T-helper 1 cell treated with Interleukin-12 subunit alpha and Interleukin-12 subunit beta and Interleukin-4 antibody, amounts not matched to agents 30 μg/mL and 1 μg/mL, for 36 hours (primary cell): ENCODE data around the gene FRMD1.

Experiments used
- H3K27ac Mint-ChIP-seq: one replicate; pipeline ENCODE4 v1.8.0; 2021; ENCODE audit warnings: mild to moderate bottlenecking, mixed read lengths
- H3K27me3 Mint-ChIP-seq: one replicate; pipeline ENCODE4 v1.8.0; 2021; ENCODE audit warnings: low read depth, mixed read lengths
- H3K36me3 Mint-ChIP-seq: one replicate; pipeline ENCODE4 v1.8.0; 2021; ENCODE audit warnings: low read depth, mixed read lengths
- H3K4me1 Mint-ChIP-seq: one replicate; pipeline ENCODE4 v1.8.0; 2021; ENCODE audit warnings: low read depth, mixed read lengths
- H3K4me3 Mint-ChIP-seq: one replicate; pipeline ENCODE4 v1.8.0; 2021; ENCODE audit warnings: mild to moderate bottlenecking, moderate library complexity, mixed read lengths
- H3K9me3 Mint-ChIP-seq: one replicate; pipeline ENCODE4 v1.8.0; 2021; ENCODE audit warnings: mixed read lengths

The FRMD1 gene

DNA sequence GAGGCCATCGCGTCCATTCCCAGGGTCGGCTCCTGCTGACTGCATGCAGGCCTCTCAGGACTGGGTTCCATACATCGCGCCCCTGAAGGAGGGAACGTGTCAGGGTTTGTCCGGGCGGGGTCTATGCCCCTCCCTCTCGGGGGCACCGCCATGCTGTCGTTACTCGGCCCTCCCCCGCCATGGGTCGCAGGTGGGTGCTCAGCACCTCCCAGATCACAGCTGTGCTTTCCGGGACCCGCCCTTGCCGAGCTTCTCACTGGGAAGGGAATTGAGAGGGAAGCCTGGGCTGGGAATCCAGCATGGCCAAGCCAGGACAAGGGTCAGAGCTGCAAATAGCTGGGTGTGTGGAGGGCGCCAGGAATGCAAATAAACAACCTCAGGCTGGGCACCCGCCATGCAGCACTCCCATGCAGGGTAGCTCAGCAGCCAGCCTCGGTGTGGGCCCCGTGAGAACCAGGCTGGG is at the start of gene FRMD1:
Gene FRMD1 (minus strand): TSS at position 270 of the 463 bp plus-strand sequence. CDS start 118 bp downstream, at position 152.
- Mint-ChIP-seq H3K4me3 (no peak within 1 kb of the TSS), H3K27ac (no peak within 1 kb of the TSS), H3K36me3 (no peaks in the 10 kb centered on the region), H3K4me1 (no peaks in the 10 kb centered on the region), H3K9me3 (no peaks in the 10 kb centered on the region), H3K27me3 (no peaks in the 10 kb centered on the region)

DNA sequence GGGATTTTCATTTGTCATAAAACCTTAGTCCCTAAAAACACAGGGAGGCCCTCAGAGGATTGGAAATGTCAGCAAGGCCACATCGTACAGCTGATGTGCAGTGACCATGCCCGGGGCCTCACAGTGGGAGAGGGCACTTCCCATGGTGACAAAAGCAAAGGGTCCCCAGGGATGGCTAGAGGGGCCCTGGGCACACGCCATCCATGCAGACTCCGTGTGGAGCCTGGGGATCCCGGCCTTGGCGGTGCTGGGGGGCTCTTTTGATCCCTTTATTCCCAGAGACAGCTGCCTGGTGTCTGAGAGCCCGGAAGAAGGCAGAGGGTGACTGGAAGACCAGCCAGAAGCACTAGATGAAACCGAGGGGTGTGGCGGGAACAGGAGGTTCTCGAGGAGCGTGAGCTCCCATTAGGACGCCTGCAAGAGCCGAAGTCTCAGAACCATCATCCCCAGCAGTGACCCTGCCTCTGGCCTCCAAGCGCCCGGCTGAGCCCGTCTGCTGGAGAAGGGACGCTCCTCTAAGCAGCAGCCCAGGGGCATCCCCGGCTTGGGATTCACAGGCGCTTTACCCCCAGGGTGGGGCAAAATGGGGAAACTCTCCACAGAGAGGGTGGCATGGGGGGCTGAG is 49.1 kb upstream of the FRMD1 start:
- Mint-ChIP-seq H3K4me1 (no peaks in the 10 kb centered on the region), H3K9me3 (peaks cover under 1% of the 10 kb centered on the region)

DNA sequence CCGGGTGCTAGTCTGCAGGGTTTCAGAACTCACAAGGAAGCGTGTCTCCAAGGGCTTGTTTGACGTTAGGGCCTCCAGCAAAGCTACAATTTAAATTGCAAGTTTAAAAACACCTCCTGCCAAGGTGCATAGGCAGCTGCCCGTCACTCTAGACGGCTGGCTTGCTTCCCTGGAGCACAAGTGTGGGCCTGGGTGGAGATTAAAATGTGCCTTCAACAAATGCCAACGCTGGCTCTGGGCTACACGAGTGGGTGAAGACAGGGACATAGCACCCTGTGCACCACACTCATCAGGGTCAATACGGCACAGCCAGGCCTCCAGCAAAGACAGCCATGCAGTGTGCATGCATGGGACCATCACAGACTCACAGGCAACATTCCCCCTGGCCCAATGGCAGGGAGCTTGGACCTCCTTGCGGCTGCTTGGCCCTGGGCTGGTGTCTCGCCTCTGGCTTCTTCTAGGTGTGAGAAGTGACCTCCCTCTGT is 48.4 kb upstream of the FRMD1 start:
- peaks cover 6% of the 10 kb centered on the region for H3K9me3 Mint-ChIP-seq
- H3K36me3 Mint-ChIP-seq: no peaks in the 10 kb centered on the region
- no peak overlapping the region for H3K27ac Mint-ChIP-seq
- peaks cover 11% of the 10 kb centered on the region for H3K27me3 Mint-ChIP-seq
- H3K4me3 Mint-ChIP-seq: no peak overlapping the region
- H3K4me1 Mint-ChIP-seq: no peaks in the 10 kb centered on the region

More for the DNA sequence above, 49.1 kb upstream of the FRMD1 start:
- H3K4me3 Mint-ChIP-seq: no peak overlapping the region
- H3K27me3 Mint-ChIP-seq: peaks cover 11% of the 10 kb centered on the region
- no peaks in the 10 kb centered on the region for H3K36me3 Mint-ChIP-seq
- H3K27ac Mint-ChIP-seq: no peak overlapping the region

DNA sequence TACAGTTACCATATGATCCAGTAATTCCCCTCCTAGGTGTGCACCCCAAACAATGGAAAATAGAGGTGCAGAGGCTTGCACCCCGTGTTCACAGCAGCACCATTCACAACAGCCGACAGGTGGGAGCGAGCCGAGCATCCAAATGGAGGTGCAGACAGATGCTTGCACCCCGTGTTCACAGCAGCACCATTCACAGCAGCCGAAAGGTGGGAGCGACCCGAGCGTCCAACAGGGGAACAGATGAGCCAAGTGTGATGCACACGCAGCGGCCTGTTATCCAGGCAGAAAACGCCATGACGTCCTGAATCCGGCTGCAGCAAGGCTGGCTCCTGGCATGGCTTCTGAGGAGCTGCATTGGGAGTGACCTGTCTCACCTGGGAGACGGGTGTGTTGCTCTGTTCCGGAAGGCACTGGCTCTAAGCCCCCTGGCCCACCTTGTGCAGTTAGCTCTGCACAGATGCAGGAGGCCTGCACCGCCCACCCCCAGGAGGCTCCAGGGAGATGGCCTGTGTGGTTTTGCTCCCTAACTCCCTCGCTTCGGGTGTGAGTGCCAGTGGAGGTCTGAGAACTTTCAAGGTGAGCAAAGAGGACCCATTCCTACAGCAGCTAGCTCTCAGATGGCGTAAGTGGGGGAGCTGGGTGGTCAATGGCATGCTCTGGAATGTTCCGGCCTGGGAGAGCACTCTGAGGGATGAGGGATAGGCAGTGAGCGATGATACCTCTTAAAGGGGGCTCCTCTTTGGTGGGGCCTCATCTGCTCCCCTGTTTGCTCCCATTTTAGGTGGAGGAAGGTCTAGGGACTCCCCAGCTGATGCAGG is 47.8 kb upstream of the FRMD1 start:
- H3K4me1 Mint-ChIP-seq: no peaks in the 10 kb centered on the region
- H3K27ac Mint-ChIP-seq: no peak overlapping the region

DNA sequence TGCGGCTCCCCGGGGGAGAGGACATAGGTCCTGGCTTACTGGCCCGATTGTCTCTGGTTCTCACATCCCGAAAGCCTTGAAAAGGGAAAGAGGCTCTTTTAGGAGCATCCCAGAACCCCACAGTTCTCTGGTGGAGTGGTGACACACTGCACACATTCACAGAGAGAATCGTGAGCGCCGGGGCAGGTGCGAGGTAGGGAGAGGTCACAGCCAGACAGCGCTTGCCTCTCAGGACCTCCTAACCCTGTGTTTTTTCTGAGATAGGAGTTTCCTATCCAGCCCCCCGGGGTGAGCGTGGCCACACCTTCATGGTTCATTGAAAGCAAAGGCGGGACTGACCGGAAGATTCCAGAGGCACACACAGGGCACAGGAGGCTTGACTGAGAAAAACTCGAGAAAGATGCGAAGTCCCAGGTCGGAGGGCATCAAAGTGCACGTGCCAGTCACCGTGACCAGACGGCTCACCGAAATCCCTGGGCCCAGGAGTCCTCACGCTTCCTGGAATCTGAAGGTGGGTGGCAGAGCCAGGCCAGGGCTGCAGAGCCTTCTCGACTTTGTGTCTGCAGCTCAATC is 46.5 kb upstream of the FRMD1 start:
- no peaks in the 10 kb centered on the region for H3K36me3 Mint-ChIP-seq
- H3K4me1 Mint-ChIP-seq: no peaks in the 10 kb centered on the region
- no peaks in the 10 kb centered on the region for H3K27me3 Mint-ChIP-seq
- no peak overlapping the region for H3K4me3 Mint-ChIP-seq
- peaks cover 6% of the 10 kb centered on the region for H3K9me3 Mint-ChIP-seq
- no peak overlapping the region for H3K27ac Mint-ChIP-seq

More for the DNA sequence above, 47.8 kb upstream of the FRMD1 start:
- Mint-ChIP-seq H3K9me3 (peaks cover 6% of the 10 kb centered on the region), H3K36me3 (no peaks in the 10 kb centered on the region), H3K27me3 (peaks cover 7% of the 10 kb centered on the region), H3K4me3 (no peak overlapping the region)

DNA sequence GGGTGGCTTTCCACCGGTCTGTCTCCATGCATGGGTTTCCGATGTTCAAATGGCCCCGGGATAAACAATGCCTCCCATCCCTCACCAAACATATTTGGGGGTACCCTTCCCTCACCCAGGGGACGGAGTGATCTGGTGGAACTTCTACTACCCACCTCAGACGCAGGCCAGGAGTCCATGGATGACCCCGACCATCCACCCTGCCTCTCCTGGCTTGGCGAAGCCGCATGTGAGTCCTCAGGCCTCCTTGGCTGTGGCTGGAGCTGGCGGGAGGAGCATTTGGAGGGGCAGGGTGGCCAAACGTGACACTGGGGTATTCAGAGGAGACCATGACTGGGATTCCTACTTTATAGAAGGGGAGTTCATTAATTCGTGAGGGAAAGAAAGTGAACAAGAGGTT is 45.9 kb upstream of the FRMD1 start:
- peaks cover 6% of the 10 kb centered on the region for H3K9me3 Mint-ChIP-seq
- H3K4me1 Mint-ChIP-seq: no peaks in the 10 kb centered on the region
- no peaks in the 10 kb centered on the region for H3K36me3 Mint-ChIP-seq
- H3K27me3 Mint-ChIP-seq: no peaks in the 10 kb centered on the region
- no peak overlapping the region for H3K4me3 Mint-ChIP-seq
- H3K27ac Mint-ChIP-seq: no peak overlapping the region

DNA sequence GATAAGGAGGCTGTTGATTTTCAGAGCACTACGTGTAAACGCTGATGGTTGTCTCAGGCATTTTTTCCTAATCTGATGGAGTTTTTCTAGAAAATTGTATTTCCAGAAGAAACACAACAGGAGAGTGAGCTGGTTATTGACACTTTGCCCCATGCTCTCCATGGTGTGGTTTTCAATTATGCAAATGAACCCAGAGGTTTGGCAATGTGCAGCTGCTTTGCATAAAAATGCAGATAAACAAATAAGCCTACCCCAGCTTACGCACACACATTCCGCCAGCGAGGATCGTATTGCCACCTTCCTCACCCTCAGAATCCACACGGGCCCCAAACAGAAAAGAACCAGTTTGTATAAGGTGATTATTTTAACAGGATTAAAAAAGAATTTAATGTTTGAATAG is 45.1 kb upstream of the FRMD1 start:
- H3K27me3 Mint-ChIP-seq: no peaks in the 10 kb centered on the region
- peaks cover 6% of the 10 kb centered on the region for H3K9me3 Mint-ChIP-seq
- H3K4me3 Mint-ChIP-seq: no peak overlapping the region
- H3K4me1 Mint-ChIP-seq: no peaks in the 10 kb centered on the region
- H3K36me3 Mint-ChIP-seq: no peaks in the 10 kb centered on the region
- H3K27ac Mint-ChIP-seq: no peak overlapping the region

DNA sequence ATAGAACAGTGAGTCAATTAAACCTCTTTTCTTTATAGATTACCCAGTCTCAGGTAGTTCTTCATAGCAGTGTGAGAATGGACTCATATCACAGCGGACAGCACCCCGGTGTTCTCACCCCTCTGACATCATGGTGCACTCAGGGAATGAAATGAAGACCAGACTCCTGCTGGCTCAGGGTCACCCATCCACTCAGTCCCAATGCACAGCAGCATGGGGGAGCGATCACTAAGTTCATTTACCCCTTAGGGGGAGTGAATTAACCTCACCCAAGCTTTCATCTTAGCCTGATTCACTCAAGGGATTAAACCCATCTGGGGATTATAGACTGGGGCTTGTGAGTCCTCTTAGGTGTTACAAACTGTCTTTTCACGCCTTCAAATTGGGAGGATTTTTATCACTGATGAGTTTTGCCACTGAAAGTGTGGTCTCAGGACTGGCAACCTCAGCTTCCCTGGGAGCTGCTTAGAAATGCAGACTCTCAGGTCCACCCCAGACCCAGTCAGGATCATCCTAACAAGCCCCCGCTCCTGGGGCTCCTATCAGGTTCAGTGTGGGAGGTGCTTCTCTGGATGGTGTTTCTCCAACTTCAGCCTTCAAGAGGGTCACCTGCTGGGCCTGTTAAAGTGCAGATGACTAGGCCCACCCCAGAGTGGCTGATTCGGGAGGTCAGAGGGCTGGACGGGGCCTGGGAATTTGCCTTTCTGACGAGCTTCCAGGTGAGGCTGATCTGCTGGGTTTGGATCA is 44.3 kb upstream of the FRMD1 start:
- H3K27ac Mint-ChIP-seq: no peak overlapping the region
- peaks cover 6% of the 10 kb centered on the region for H3K9me3 Mint-ChIP-seq
- H3K36me3 Mint-ChIP-seq: no peaks in the 10 kb centered on the region
- H3K4me3 Mint-ChIP-seq: no peak overlapping the region
- H3K27me3 Mint-ChIP-seq: no peaks in the 10 kb centered on the region
- no peaks in the 10 kb centered on the region for H3K4me1 Mint-ChIP-seq

DNA sequence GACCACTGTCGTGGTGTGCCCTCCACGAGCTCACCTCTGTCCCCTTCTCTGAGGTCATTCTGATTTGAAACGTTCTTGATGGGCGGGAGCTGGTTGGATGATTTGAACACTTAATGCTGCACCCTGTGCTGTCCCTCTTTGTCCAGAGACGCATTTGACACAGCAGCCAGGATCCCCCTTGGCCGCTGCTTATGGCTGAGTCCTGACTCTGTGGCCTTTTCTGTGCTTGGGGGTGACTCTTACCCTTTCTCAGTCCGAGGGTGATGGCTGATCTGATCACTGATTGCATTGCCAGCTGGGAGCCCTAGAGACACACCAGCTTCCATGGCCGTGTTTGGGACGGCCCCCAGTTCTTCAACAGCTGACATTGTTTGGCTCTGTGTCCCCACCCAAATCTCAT is 43.5 kb upstream of the FRMD1 start:
- no peak overlapping the region for H3K4me3 Mint-ChIP-seq
- no peak overlapping the region for H3K27ac Mint-ChIP-seq
- H3K36me3 Mint-ChIP-seq: no peaks in the 10 kb centered on the region
- H3K4me1 Mint-ChIP-seq: no peaks in the 10 kb centered on the region
- no peaks in the 10 kb centered on the region for H3K27me3 Mint-ChIP-seq
- peaks cover 6% of the 10 kb centered on the region for H3K9me3 Mint-ChIP-seq

DNA sequence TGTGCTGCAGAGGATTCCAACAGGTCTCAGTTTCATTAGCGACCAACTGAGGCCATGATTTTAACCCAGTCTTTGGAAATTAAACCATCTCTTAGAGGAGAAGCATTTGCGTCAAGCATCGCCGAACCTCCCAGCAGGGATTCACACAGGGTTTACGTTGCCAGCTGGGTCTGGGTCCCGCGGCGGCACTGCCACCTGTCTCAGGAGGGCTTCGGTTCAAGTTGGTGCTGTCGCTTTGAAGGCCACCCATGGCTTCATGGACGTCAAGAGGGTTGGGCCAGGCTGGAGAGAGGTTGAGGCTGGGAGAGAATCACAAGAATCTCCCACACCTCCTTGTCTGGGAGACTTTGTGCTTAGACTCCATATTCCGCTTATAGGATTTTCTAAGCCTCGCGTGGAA is 43.0 kb upstream of the FRMD1 start:
- no peaks in the 10 kb centered on the region for H3K36me3 Mint-ChIP-seq
- no peaks in the 10 kb centered on the region for H3K4me1 Mint-ChIP-seq
- no peaks in the 10 kb centered on the region for H3K27me3 Mint-ChIP-seq
- peaks cover 6% of the 10 kb centered on the region for H3K9me3 Mint-ChIP-seq
- no peak overlapping the region for H3K27ac Mint-ChIP-seq
- no peak overlapping the region for H3K4me3 Mint-ChIP-seq

DNA sequence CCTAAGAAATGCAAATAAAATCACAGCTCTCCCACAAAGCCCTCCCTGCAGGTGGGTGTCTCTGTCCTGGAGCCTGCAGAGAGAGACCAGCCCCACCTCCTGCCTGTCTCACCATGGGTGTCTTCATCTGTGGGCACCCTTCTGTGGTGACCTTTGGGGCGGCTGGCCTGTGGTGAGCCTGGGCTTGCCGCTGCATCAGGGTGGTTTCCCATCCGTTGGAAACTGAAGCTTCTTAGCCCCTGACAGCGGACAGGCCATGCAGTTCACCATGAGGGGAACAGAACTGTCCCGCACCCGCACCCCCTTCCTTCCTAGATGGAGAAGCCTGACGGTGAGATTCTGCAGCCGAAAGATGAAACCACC is 42.3 kb upstream of the FRMD1 start:
- Mint-ChIP-seq H3K4me1 (no peaks in the 10 kb centered on the region), H3K27me3 (no peaks in the 10 kb centered on the region)

DNA sequence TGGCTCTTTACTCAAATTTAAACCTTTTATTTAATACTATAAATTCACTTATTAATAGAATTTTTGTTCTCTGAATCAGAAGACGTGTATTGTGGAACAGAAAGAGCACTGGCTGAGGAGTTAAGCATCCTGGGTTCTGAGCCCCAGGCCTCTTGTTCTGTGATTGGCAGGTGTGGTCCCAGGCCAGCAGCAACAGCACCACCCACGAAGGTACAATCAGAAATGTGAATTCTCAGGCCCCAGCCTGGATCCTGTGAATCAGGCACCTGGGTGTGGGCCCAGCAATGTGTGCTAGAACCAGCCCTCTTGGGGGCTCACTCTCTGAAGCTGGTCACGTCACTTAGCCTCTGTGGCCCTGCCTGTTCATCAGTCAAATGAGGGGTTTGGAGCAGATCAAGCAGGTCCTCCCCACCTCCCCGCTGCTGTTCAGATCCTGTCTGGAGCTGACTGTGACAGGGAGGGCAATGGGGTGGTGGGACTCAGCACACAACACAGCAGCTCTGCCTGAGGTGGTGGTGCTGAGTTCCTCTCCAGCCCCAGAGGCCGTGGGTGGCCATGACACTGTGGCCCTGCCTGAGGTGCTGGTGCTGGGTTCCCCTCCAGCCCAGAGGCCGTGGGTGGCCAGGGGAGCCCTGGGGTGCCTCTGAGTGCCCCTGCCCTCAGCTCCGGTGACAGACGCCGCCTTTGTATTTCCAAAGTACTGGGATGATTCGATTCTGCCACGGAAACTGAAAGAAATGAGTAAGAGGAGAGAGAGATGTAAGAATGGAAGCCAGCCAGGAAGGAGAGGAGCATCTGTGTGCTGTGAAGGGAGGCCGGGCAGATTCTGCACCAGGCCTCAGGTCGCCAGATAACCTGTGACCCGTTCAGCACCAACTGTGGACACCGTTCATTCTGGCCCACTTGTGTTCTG is 41.6 kb upstream of the FRMD1 start:
- no peak overlapping the region for H3K4me3 Mint-ChIP-seq
- peaks cover 6% of the 10 kb centered on the region for H3K9me3 Mint-ChIP-seq
- H3K36me3 Mint-ChIP-seq: no peaks in the 10 kb centered on the region
- H3K4me1 Mint-ChIP-seq: no peaks in the 10 kb centered on the region
- H3K27ac Mint-ChIP-seq: no peak overlapping the region
- H3K27me3 Mint-ChIP-seq: no peaks in the 10 kb centered on the region

More for the DNA sequence above, 42.3 kb upstream of the FRMD1 start:
- no peak overlapping the region for H3K27ac Mint-ChIP-seq
- H3K9me3 Mint-ChIP-seq: peaks cover 6% of the 10 kb centered on the region
- H3K4me3 Mint-ChIP-seq: no peak overlapping the region
- H3K36me3 Mint-ChIP-seq: no peaks in the 10 kb centered on the region

DNA sequence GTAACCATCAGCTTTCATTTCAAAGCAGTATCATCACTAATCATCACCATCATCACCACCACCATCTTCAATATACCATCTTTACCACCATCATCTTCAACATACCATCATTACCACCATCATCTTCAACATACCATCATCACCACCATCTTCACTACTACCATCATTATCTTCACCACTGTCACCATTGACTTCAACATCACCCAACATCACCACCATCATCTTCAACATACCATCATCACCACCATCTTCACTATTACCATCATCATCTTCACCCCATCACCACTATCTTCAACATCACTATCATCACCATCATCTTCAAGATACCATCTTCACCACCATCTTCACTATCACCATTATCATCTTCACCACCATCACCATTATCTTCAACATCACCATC is 40.5 kb upstream of the FRMD1 start:
- Mint-ChIP-seq H3K27me3 (no peaks in the 10 kb centered on the region), H3K9me3 (peaks cover 9% of the 10 kb centered on the region), H3K4me1 (no peaks in the 10 kb centered on the region), H3K27ac (no peak overlapping the region), H3K36me3 (no peaks in the 10 kb centered on the region), H3K4me3 (no peak overlapping the region)
